Measurements from ENCODE around the gene TMEM30A.
A peak's percentile ranks its signal among the peaks of the same experiment; 100 is the strongest.

Gene TMEM30A

DNA sequence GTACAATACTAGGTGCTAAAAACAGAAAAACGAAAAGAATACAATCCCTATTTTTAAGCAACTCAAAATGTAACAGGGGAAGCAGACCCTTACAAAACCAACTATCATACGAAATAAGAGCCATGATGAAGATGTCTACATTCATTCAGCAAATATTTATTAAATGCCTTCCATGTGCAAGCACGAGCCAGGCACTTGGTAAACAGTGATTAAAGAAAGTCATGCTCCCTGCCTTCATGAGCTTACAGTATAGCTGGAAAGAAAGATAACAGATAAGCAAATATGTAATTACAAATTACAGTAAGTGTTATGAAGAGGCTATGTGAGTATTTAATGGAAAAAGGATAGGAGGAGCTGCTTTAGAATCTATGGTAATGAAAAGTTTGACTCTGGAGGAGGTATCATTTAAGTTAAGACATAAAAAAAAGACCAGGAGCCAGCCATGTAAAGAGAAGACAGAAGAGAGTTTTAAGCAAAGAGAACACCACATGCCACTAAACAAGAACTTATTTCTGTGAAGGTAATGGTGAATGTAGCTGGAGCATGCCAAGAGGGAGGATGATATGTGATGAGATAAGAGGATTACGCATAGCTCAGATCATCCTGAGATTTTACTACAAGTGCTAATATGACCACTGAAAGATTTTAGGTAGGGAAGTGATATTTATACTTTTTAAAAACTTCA is 21.7 kb downstream of the TMEM30A start:
- no peak for DNase-seq (ENCODE audit: low read depth)

DNA sequence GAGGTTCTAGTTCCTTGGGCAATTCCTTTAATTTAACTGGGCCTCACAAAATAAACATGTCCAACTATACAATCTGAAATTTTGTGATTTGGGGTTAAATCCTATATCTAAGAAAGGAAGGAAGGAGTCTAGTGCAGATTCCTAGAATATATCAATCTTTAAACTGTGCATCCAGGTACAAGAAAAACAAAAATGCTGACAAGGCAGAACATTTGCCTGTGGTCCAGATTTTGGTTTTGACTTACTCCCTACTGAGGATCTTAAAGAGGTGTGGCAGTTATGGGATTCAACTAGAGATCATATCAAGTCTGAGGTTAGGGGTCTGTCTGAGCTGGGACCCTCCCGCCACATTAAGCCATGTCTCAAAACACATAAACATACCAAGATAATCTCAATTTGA is 23.3 kb downstream of the TMEM30A start:
- DNase-seq (ENCODE audit: low read depth) = no peak

- no peak for DNase-seq (ENCODE audit: low read depth)
These were observed 27.1 kb downstream of the TMEM30A start for GRCh38 chr6:75257343-75258087.

GRCh38 chr6:75250552-75250951 is 34.0 kb downstream of the TMEM30A start:
- no peak for DNase-seq (ENCODE audit: low read depth)

GRCh38 chr6:75249837-75250236 is 34.8 kb downstream of the TMEM30A start:
- DNase-seq (ENCODE audit: low read depth) = no peak

- no peak for DNase-seq (ENCODE audit: low read depth)
These were observed 38.2 kb downstream of the TMEM30A start for GRCh38 chr6:75246386-75246785.

DNA sequence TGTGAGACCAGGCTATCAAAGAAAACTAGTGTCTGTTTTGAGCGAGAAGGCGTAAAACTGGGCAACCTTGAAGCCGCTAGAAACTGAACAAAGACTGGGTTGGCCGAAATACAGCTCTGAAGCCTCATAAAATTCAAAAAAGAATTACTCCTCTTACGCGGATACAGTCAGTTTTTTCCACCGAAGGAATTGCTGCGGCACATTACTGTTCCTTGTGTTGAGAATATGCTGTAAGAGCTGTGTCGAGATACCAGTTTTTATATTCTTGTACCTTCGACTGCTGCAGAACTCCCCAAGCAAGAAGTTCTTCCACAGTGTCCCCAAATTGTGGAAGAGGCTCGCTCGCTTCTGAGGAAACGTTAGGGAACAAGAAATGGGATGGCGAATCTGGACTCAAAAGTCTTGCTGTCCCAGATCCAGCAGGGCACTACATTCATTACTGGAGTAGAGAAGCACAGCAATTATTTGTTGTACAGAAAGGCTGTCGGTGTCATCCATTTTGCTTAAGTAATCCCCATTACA is 40.5 kb downstream of the TMEM30A start:
- no peak for DNase-seq (ENCODE audit: low read depth)

DNA sequence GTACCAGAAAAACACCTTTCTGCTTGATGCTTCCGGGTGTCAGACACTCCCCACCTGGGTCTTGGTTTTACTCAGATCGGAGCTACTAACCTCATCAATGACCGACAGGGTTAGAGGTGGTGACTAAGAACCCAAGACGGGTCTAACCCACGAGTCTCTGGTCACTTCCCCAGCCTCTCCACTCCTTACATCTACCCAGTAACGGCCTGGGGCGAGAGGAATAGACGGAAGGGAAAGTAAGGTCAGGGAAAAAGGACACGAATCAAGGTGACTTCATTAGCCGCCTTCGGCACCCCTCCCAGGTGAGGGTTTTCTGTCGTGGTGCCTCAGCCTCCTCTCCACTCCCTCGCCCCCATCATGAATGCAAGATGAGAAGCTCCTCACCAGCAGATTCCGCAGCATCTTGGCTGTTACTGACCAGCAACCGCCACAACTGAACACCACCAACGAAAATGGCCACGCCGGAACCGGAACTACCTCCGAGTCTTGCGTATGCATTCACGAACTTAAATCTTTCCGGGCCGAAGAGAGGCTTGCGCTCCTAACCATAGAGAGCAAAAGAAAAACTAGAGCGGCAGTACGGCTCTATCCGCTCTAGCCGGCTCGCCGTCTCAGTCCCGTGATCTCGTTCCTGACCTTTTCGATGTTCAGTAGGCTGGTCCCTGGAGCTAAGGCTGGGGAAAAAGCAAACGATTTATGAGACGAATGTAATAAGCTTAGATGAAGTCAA is 41.1 kb downstream of the TMEM30A start, which contains the start of gene COX7A2:
COX7A2 (minus strand) TSS at position 469 of the 730 bp plus-strand sequence; CDS start at position 402, 67 bp downstream.
- DNase-seq (ENCODE audit: low read depth) = peak; percentile 97

GRCh38 chr6:75236630-75237029 is 48.0 kb downstream of the TMEM30A start:
- DNase-seq (ENCODE audit: low read depth) = no peak

GRCh38 chr6:75235271-75235670 is 49.3 kb downstream of the TMEM30A start:
- no peak for DNase-seq (ENCODE audit: low read depth)

GRCh38 chr6:75234126-75234865 is 50.3 kb downstream of the TMEM30A start:
- no peak for DNase-seq (ENCODE audit: low read depth)

- DNase-seq (ENCODE audit: low read depth) = no peak
These were observed 51.4 kb downstream of the TMEM30A start for GRCh38 chr6:75233092-75233615.

- peak; percentile 72 for DNase-seq (ENCODE audit: low read depth)
These were observed 53.9 kb downstream of the TMEM30A start for GRCh38 chr6:75230484-75231325.

- DNase-seq (ENCODE audit: low read depth) = no peak
These were observed 60.2 kb downstream of the TMEM30A start for GRCh38 chr6:75224303-75224926.

GRCh38 chr6:75223428-75223827 is 61.2 kb downstream of the TMEM30A start:
- DNase-seq (ENCODE audit: low read depth) = peak; percentile 68

DNA sequence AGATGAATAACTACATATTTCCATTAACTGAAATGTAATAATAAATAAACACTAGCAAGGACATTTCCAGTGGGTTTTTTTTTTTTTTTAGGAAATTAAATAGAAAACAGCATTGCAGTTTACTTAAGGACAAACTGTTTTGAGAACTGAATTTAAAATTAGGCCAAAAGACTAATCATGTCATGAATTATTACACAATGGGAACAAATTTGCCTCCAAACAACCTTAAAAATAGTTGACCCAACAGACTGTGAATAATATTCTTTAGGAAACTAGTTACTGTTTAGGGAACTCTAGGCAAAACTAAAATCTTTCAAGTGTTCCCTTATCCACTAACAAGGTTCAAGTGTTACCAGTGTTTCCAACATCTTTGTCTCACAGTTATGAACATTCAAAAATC is 62.3 kb downstream of the TMEM30A start:
- DNase-seq (ENCODE audit: low read depth) = no peak

DNA sequence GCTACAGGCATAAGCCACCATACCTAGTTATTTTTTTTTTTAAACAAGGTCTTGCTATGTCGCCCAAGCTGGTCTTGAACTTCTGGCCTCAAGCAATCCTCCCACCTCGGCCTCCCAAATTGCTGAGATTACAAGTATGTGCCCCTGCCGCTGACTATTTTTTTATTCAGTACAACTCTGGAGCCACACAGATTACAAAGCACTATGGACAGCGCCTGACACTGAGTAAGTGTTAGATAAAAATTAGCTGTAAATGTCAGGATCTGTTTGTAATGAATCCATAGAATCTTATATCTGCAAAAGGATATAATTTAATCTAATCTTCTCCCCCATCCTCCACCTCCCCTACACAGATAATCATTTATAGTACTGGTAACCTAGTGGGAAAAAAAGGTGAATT is 63.5 kb downstream of the TMEM30A start:
- DNase-seq (ENCODE audit: low read depth) = no peak

- DNase-seq (ENCODE audit: low read depth) = peak; percentile 41
These were observed 64.2 kb downstream of the TMEM30A start for GRCh38 chr6:75220357-75220756.

GRCh38 chr6:75219263-75219662 is 65.3 kb downstream of the TMEM30A start:
- DNase-seq (ENCODE audit: low read depth) = peak; percentile 13

DNA sequence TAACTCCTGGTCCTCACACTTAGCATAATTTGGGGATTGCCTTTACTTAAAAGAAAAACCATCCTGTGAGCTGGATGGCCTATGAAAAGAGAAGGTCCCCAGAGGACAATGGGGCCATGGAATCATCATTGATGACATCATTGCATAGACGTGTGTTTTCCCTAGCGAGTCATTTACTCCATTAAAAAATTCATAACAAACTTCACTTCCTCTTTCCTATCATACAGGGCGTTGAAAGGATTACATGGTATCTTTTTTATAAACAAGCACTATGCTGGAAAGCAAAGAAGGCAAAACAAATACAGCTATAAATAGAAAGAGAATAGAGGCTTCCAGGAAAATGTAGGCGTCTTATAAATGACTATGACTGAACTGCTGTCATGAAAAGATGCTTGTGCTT is 67.4 kb downstream of the TMEM30A start:
- peak; percentile 83 for DNase-seq (ENCODE audit: low read depth)
